IgD-negative memory B cell (primary cell): ENCODE data around the gene OXGR1. TPM values are rescaled to one million over a fixed set of nuclear protein-coding genes. Genes with fewer than 3 reads are reported as not detected.

ENCODE experiments used
- H3K27ac Mint-ChIP-seq, 3 donors: one replicate each; pipeline ENCODE4 v1.8.0; 2020 to 2022; ENCODE audit warnings: mild to moderate bottlenecking in 3 of 3, mixed read lengths in 3 of 3, moderate library complexity in 1 of 3
- H3K27me3 Mint-ChIP-seq: one replicate; pipeline ENCODE4 v1.8.0; 2021; ENCODE audit warnings: mixed read lengths
- H3K36me3 Mint-ChIP-seq: one replicate; pipeline ENCODE4 v1.8.0; 2020; ENCODE audit warnings: mild to moderate bottlenecking, mixed read lengths
- H3K4me1 Mint-ChIP-seq, 3 donors: one replicate each; pipeline ENCODE4 v1.8.0; 2020 to 2022; ENCODE audit warnings: mixed read lengths in 3 of 3, mild to moderate bottlenecking in 1 of 3
- H3K4me3 Mint-ChIP-seq, 4 donors: one replicate each; pipeline ENCODE4 v1.8.0; 2020 to 2022; ENCODE audit warnings: mild to moderate bottlenecking in 4 of 4, mixed read lengths in 4 of 4, moderate library complexity in 3 of 4
- H3K9me3 Mint-ChIP-seq, 3 donors: one replicate each; pipeline ENCODE4 v1.8.0; 2020 to 2021; ENCODE audit warnings: mixed read lengths in 3 of 3, mild to moderate bottlenecking in 1 of 3
- polyA plus RNA-seq: library from polyadenylated mRNA; unstranded; fragments of 300-500 nt; fragmentation: Illumina TruSeq; gene quantifications from one replicate; pipeline ENCODE4 v1.2.3, GENCODE V29; 2021

OXGR1 gene
- polyA plus RNA-seq, 1 donor from 2014 or later = not detected

- Mint-ChIP-seq H3K27me3 (peaks cover 6% of the 10 kb centered on the region), H3K4me3 (no peak overlapping the region), H3K9me3 (peaks cover 0 to 2% (median 0%) of the 10 kb centered on the region in 3 donors), H3K4me1 (peaks cover 3 to 7% (median 5%) of the 10 kb centered on the region in 3 donors), H3K27ac (no peak overlapping the region), H3K36me3 (no peaks in the 10 kb centered on the region)
Observed at GRCh38 chr13:97017322-97017721, 23.0 kb upstream of the OXGR1 start.

DNA sequence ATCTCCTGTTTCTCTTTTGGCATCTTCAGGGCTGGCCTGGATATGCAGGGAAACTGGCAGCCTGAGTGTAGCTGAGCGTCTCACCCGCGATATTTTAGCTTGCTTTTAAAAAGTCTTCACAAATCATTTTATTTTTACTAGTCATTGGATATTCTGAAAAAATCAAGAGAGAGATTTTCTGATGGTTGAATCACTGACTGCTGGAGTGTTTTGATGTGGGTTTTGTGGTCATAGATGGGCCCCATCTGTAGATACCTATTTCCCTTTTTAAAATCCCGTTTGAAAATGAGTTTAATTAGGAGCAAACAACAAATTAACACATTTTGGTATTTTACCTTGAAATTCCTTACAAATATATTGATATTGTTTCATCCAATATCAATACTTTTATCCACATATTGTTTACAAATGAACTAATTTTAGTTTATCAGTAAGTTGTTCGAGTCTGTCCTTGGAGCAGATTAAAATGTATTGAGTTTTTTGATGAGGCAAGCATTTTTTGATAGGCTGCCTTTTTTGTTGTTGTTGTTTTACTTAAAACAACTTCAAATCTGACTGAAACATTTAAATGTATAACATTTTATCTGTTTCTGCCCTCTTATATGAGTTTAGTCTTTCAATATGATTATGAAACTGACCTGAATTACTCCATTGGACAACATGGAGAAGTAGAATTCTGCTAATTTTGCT lies 21.5 kb upstream of the OXGR1 start:
- Mint-ChIP-seq H3K36me3 (no peaks in the 10 kb centered on the region), H3K4me1 (peaks cover 3 to 7% (median 5%) of the 10 kb centered on the region in 3 donors), H3K27me3 (peaks cover 6% of the 10 kb centered on the region), H3K9me3 (no peaks in the 10 kb centered on the region), H3K4me3 (no peak overlapping the region), H3K27ac (peak overlapping the region in 1 of 3 donors; percentile 29)

- peaks cover 3 to 7% (median 5%) of the 10 kb centered on the region in 3 donors for H3K4me1 Mint-ChIP-seq
- no peak overlapping the region for H3K27ac Mint-ChIP-seq
- H3K9me3 Mint-ChIP-seq = no peaks in the 10 kb centered on the region
- no peaks in the 10 kb centered on the region for H3K36me3 Mint-ChIP-seq
- H3K27me3 Mint-ChIP-seq = no peaks in the 10 kb centered on the region
- no peak overlapping the region for H3K4me3 Mint-ChIP-seq
Observed at GRCh38 chr13:97012251-97013048, 18.2 kb upstream of the OXGR1 start.

- no peaks in the 10 kb centered on the region for H3K9me3 Mint-ChIP-seq
- no peak overlapping the region for H3K4me3 Mint-ChIP-seq
- H3K4me1 Mint-ChIP-seq = peaks cover 3 to 7% (median 5%) of the 10 kb centered on the region in 3 donors
- H3K27ac Mint-ChIP-seq = no peak overlapping the region
- H3K27me3 Mint-ChIP-seq = peaks cover under 1% of the 10 kb centered on the region
- no peaks in the 10 kb centered on the region for H3K36me3 Mint-ChIP-seq
Observed at GRCh38 chr13:97011446-97012131, 17.3 kb upstream of the OXGR1 start.

GRCh38 chr13:97008643-97009042 lies 14.4 kb upstream of the OXGR1 start:
- H3K36me3 Mint-ChIP-seq = no peaks in the 10 kb centered on the region
- H3K27ac Mint-ChIP-seq = no peak overlapping the region
- H3K27me3 Mint-ChIP-seq = peaks cover 3% of the 10 kb centered on the region
- H3K4me3 Mint-ChIP-seq = no peak overlapping the region
- H3K4me1 Mint-ChIP-seq = peaks cover 0 to 1% (median 0%) of the 10 kb centered on the region in 3 donors
- H3K9me3 Mint-ChIP-seq = peaks cover 0 to 3% (median 0%) of the 10 kb centered on the region in 3 donors

DNA sequence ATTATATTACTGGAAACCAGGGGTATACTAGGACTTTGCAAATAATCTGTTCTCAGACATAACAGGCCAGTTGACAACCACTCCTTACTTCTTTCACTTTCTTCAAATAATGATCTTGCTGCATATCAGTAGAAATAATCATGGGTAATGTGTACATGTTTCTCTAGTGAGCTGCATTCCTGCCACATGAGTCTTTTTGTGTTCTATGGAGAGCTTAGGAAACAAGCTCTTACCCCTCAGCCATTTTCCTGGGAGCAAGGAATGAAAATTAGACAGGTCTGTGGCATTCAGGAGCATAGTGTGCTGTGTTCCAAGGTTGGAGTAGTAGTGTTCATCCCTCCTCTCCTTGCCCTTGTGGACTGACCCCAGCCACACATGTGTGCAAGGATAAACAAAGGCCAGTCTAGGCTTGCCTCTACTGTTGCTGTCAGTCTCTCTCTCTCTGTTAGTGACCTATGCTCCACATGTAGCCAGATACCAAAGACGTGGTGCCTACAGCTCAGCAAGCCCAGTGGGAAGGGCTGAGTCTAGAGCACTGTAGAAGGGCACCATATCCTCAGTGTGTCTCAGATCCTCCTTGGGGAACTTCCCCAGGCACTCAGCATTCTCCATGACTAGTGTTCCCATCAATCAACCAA lies 11.5 kb upstream of the OXGR1 start:
- no peak overlapping the region for H3K27ac Mint-ChIP-seq
- no peaks in the 10 kb centered on the region for H3K36me3 Mint-ChIP-seq
- H3K4me3 Mint-ChIP-seq = no peak overlapping the region
- H3K4me1 Mint-ChIP-seq = peaks cover 0 to 7% (median 0%) of the 10 kb centered on the region in 3 donors
- H3K27me3 Mint-ChIP-seq = peaks cover 3% of the 10 kb centered on the region
- H3K9me3 Mint-ChIP-seq = peaks cover 0 to 3% (median 0%) of the 10 kb centered on the region in 3 donors

- Mint-ChIP-seq H3K36me3 (no peaks in the 10 kb centered on the region), H3K27me3 (peaks cover 3% of the 10 kb centered on the region)
Observed at GRCh38 chr13:97004886-97005285, 10.6 kb upstream of the OXGR1 start.

GRCh38 chr13:97004096-97004876 lies 10.0 kb upstream of the OXGR1 start:
- Mint-ChIP-seq H3K36me3 (no peaks in the 10 kb centered on the region), H3K27ac (no peak overlapping the region), H3K4me3 (no peak overlapping the region), H3K9me3 (peaks cover 0 to 3% (median 0%) of the 10 kb centered on the region in 3 donors), H3K4me1 (peaks cover 0 to 7% (median 0%) of the 10 kb centered on the region in 3 donors), H3K27me3 (peaks cover 3% of the 10 kb centered on the region)

More at GRCh38 chr13:97004886-97005285, 10.6 kb upstream of the OXGR1 start:
- Mint-ChIP-seq H3K4me1 (peaks cover 0 to 7% (median 0%) of the 10 kb centered on the region in 3 donors), H3K27ac (no peak overlapping the region), H3K4me3 (no peak overlapping the region), H3K9me3 (peaks cover 0 to 3% (median 0%) of the 10 kb centered on the region in 3 donors)

- peaks cover 0 to 7% (median 0%) of the 10 kb centered on the region in 3 donors for H3K4me1 Mint-ChIP-seq
- no peak overlapping the region for H3K27ac Mint-ChIP-seq
- peaks cover 0 to 3% (median 0%) of the 10 kb centered on the region in 3 donors for H3K9me3 Mint-ChIP-seq
- peaks cover 5% of the 10 kb centered on the region for H3K27me3 Mint-ChIP-seq
- no peaks in the 10 kb centered on the region for H3K36me3 Mint-ChIP-seq
- no peak overlapping the region for H3K4me3 Mint-ChIP-seq
Observed at GRCh38 chr13:97003071-97003470, 8.8 kb upstream of the OXGR1 start.

DNA sequence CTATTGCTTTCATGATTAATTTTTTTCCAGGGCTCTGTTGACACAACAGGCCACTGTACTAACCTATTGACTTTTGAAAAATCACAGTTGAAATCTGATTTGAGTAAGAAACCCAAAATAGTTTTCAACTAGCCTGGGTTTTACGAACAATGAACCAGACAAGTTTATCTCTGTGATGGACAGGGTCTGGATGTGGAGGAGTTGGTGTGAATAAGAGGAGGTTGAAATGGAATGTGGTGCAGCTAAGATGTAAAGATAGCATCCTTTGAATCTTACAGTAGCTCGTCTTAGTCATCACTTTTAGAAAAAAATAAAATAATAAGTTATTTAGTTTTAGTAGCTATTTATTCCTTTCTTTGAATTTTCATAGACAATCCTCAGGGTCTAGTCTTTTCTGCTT lies 8.3 kb upstream of the OXGR1 start:
- H3K27ac Mint-ChIP-seq = no peak overlapping the region
- peaks cover 0 to 7% (median 0%) of the 10 kb centered on the region in 3 donors for H3K4me1 Mint-ChIP-seq
- peaks cover 0 to 3% (median 0%) of the 10 kb centered on the region in 3 donors for H3K9me3 Mint-ChIP-seq
- peaks cover 5% of the 10 kb centered on the region for H3K27me3 Mint-ChIP-seq
- no peak overlapping the region for H3K4me3 Mint-ChIP-seq
- H3K36me3 Mint-ChIP-seq = no peaks in the 10 kb centered on the region

DNA sequence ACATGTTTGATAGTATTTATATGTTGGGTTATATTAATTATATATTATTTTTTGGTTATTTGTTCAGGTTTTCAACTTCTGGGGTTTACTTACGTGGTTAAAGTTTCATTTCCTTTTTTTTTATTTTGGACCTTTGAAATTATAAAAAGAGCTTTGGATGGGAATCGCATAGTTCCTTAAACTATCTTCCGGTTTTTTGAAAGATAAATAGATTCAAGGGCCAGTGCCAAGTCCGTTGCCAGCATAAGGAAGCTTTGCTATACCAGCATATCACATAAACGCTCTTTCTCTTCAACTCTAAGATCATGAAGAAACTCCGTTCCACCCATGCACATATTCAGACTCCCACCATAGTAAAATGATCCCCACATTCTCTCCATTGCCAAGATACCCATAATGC lies 7.4 kb upstream of the OXGR1 start:
- no peak overlapping the region for H3K27ac Mint-ChIP-seq
- H3K4me1 Mint-ChIP-seq = peaks cover 0 to 7% (median 0%) of the 10 kb centered on the region in 3 donors
- peaks cover 0 to 5% (median 0%) of the 10 kb centered on the region in 3 donors for H3K9me3 Mint-ChIP-seq
- H3K36me3 Mint-ChIP-seq = no peaks in the 10 kb centered on the region
- H3K27me3 Mint-ChIP-seq = peaks cover 5% of the 10 kb centered on the region
- H3K4me3 Mint-ChIP-seq = no peak overlapping the region

DNA sequence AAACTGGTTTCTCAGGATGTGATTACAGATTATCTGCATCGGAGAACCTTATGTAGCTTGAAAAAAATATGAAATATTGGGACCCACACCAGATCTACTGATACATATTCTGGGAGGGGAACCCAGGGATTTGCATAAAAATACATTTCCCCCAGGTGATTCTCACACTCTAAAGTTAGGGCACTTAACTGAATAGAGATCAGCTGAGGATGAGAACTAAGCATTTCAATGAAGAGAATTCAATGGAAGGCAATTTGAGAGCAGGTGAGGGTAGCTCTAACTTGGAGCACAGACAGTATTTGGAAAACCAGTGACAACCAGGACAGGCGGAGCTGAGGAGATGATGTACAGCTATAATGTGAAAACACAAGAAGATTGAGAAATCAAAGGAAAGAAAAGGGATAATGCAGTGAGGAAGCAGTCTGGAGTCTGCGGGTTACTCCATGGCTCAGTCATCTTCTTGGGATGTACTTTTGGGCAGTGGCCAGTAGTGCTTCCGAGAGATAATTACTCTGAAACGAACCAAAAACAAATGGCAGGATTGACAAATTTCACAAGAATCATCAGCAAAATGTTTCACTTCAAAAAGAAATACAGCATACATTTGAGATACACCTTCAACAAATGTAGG lies 6.1 kb upstream of the OXGR1 start:
- peaks cover 0 to 7% (median 0%) of the 10 kb centered on the region in 3 donors for H3K4me1 Mint-ChIP-seq
- H3K27me3 Mint-ChIP-seq = peaks cover 2% of the 10 kb centered on the region
- H3K9me3 Mint-ChIP-seq = peaks cover 0 to 2% (median 0%) of the 10 kb centered on the region in 3 donors

GRCh38 chr13:96999091-96999490 lies 4.8 kb upstream of the OXGR1 start:
- peaks cover 0 to 2% (median 0%) of the 10 kb centered on the region in 3 donors for H3K9me3 Mint-ChIP-seq
- H3K4me1 Mint-ChIP-seq = peaks cover 0 to 9% (median 0%) of the 10 kb centered on the region in 3 donors
- peak overlapping the region in 1 of 4 donors; percentile 24 for H3K4me3 Mint-ChIP-seq
- no peaks in the 10 kb centered on the region for H3K36me3 Mint-ChIP-seq
- H3K27ac Mint-ChIP-seq = no peak overlapping the region
- peaks cover 7% of the 10 kb centered on the region for H3K27me3 Mint-ChIP-seq

More for the DNA sequence above, 6.1 kb upstream of the OXGR1 start:
- Mint-ChIP-seq H3K4me3 (no peak overlapping the region), H3K36me3 (no peaks in the 10 kb centered on the region), H3K27ac (no peak overlapping the region)
